Upper lobe of left lung (tissue), 6 donors: ENCODE results near the gene PRKCQ. TPM values are rescaled to one million over a fixed set of nuclear protein-coding genes. Genes with fewer than 3 reads are reported as not detected.

Experiments used
- ATAC-seq, 2 donors: fragments of 200-7000 bp; cut with Tn5 transposase; one replicate each; pipeline ENCODE4 v1.9.1; 2022; ENCODE audit warnings: mild to moderate bottlenecking in 2 of 2, moderate library complexity in 2 of 2; ENCODE audit not compliant: low FRiP score in 2 of 2
- DNase-seq, 2 donors: peaks; one replicate each; pipeline ENCODE4 v3.0.0-alpha.2; 2019 to 2020
- H3K27ac ChIP-seq, 4 donors: fragments of 200-600 bp; sonication (generic); one replicate each; pipeline ENCODE4 v1.5.1; 2016 to 2019
- H3K27me3 ChIP-seq, 4 donors: fragments of 200-600 bp; sonication (generic); one replicate each; pipeline ENCODE4 v1.5.1; 2017 to 2019
- H3K36me3 ChIP-seq, 4 donors: fragments of 200-600 bp; sonication (generic); one replicate each; pipeline ENCODE4 v1.5.1; 2016 to 2019
- H3K4me1 ChIP-seq, 4 donors: fragments of 200-600 bp; sonication (generic); one replicate each; pipeline ENCODE4 v1.5.1; 2018 to 2019
- H3K4me3 ChIP-seq, 4 donors: fragments of 200-600 bp; sonication (generic); one replicate each; pipeline ENCODE4 v1.5.1; 2017 to 2019; ENCODE audit warnings: mild to moderate bottlenecking in 2 of 4, moderate library complexity in 1 of 4
- H3K9me3 ChIP-seq, 4 donors: fragments of 200-600 bp; sonication (generic); one replicate each; pipeline ENCODE4 v1.5.1; 2018 to 2019
- EP300 ChIP-seq, 4 donors: sonication (generic); formaldehyde crosslinking; IDR thresholded peaks; one replicate each; pipeline ENCODE4 v1.5.1; 2017; ENCODE audit warnings: antibody characterized with exemption in 4 of 4, control low read depth in 2 of 4
- POLR2A ChIP-seq, 4 donors: fragments of 450-650 bp; IDR thresholded peaks; one replicate each; pipeline ENCODE4 v1.5.1; 2016 to 2017; ENCODE audit warnings: antibody characterized with exemption in 4 of 4, mild to moderate bottlenecking in 2 of 4
- POLR2AphosphoS5 ChIP-seq, 2 donors: sonication (generic); formaldehyde crosslinking; IDR thresholded peaks; one replicate each; pipeline ENCODE4 v1.5.1; 2017; ENCODE audit warnings: antibody characterized with exemption in 2 of 2
- WGBS, 2 donors: methylation state at CpG; one replicate each; pipeline ENCODE4 v1.1.5; 2017 to 2018; 5-methylcytosine and 5-hydroxymethylcytosine counted together
- total RNA-seq, 6 donors: library from RNA; depleted of rRNA in 4 of 6; stranded (reverse); fragments of >200 nt in 4 of 6; gene quantifications; one replicate each; pipeline versions ENCODE4 v1.1.0 to v1.2.1, GENCODE V29; 2016 to 2021
- TF ChIP-seq, protein P1 (sequence below), 6 experiments: fragments of 450-650 bp in 4 of 6; fragments of 200-600 bp in 2 of 6; sonication (generic) in 2 of 6; IDR thresholded peaks; one replicate each; pipeline ENCODE4 v1.5.1; 2016 to 2019; ENCODE audit warnings: antibody characterized with exemption in 6 of 6
- donor health status: DM: no; HTN: no; CAD: no; lungs with moderate emphysema.
- donor health status: DM: no; HTN: yes; CAD: no; lungs with severe emphysema.

Gene PRKCQ
- total RNA-seq, 6 donors from 2014 or later = 6.5 to 16.8 (median 11.2) TPM

DNA sequence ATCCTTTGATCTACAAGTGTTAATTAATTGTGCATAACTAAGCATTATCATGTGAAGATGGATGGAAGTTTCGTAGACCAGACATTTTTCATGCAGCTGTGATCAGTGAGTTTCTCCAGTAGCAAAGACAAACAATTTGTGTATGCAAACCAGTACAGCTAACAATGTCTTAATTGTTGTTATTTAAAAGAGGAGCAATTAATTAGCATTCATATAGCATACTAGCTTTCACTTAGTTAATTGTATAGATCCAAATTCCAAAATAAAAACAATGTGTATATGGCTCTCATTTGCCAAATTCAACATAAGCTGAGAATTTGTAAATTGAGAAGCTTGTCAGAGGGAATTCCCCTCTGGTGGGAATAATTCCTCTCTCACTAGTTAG is 22.6 kb upstream of the PRKCQ start:
- 62% methylated on average over 1 of the region's 1 CpG for WGBS, 2 donors
- no peak for ATAC-seq
- TF ChIP-seq POLR2A (IDR thresholded peaks at IDR 0.05) = no peak
- no peak for TF ChIP-seq POLR2AphosphoS5 (IDR thresholded peaks at IDR 0.05)
- TF ChIP-seq EP300 (IDR thresholded peaks at IDR 0.05) = no peak
- TF ChIP-seq, protein P1, sequence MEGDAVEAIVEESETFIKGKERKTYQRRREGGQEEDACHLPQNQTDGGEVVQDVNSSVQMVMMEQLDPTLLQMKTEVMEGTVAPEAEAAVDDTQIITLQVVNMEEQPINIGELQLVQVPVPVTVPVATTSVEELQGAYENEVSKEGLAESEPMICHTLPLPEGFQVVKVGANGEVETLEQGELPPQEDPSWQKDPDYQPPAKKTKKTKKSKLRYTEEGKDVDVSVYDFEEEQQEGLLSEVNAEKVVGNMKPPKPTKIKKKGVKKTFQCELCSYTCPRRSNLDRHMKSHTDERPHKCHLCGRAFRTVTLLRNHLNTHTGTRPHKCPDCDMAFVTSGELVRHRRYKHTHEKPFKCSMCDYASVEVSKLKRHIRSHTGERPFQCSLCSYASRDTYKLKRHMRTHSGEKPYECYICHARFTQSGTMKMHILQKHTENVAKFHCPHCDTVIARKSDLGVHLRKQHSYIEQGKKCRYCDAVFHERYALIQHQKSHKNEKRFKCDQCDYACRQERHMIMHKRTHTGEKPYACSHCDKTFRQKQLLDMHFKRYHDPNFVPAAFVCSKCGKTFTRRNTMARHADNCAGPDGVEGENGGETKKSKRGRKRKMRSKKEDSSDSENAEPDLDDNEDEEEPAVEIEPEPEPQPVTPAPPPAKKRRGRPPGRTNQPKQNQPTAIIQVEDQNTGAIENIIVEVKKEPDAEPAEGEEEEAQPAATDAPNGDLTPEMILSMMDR (IDR thresholded peaks at IDR 0.05) = no peak
- no peak overlapping the region for H3K27ac ChIP-seq
- DNase-seq = no peak
- peaks cover 0 to 8% (median 2%) of the 10 kb centered on the region in 4 donors for H3K4me1 ChIP-seq
- H3K36me3 ChIP-seq = no peaks in the 10 kb centered on the region
- H3K9me3 ChIP-seq = no peaks in the 10 kb centered on the region
- H3K4me3 ChIP-seq = no peak overlapping the region
- H3K27me3 ChIP-seq = no peaks in the 10 kb centered on the region

DNA sequence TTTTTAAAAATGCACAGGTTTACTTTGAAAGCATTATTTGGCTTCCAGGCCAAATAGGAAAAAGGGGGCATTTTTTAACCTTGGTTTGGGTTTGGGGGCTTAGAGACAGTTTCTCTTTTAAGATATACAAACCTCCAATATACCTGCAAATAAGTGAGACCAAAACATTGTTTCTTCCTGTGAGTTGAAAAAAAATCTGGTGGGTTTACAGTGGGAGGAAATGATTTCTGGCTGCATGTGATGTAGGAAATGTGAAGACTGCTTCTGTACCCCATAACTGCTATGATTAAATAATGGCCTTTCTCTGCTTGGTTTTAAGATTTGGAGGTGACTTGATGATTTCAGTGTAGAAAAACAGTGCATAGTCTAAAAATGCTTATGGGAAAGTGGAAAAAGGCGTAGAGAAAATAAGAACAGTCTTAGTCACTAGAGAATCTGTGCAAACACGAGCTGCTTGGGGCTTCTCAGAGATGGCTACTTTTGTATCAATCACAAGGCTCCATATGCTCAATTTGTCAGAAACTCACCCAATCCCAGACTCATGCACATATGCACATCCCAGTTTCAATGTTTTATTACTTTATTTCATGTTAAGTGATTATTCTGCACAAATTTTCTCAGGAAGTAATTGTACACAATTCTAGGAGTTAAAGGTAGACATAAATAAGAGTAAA is 22.1 kb upstream of the PRKCQ start:
- Histone ChIP-seq H3K27me3 (no peaks in the 10 kb centered on the region), H3K27ac (no peak overlapping the region), H3K4me1 (peaks cover 0 to 8% (median 2%) of the 10 kb centered on the region in 4 donors), H3K36me3 (no peaks in the 10 kb centered on the region), H3K9me3 (no peaks in the 10 kb centered on the region), H3K4me3 (no peak overlapping the region)
- ATAC-seq (no peak), DNase-seq (no peak)
- 81 to 84% methylated on average over 2 of the region's 2 CpGs for WGBS, 2 donors
- TF ChIP-seq EP300 (IDR thresholded peaks at IDR 0.05) (no peak), POLR2AphosphoS5 (IDR thresholded peaks at IDR 0.05) (no peak), POLR2A (IDR thresholded peaks at IDR 0.05) (no peak)
- TF ChIP-seq, protein P1 (IDR thresholded peaks at IDR 0.05) = no peak

DNA sequence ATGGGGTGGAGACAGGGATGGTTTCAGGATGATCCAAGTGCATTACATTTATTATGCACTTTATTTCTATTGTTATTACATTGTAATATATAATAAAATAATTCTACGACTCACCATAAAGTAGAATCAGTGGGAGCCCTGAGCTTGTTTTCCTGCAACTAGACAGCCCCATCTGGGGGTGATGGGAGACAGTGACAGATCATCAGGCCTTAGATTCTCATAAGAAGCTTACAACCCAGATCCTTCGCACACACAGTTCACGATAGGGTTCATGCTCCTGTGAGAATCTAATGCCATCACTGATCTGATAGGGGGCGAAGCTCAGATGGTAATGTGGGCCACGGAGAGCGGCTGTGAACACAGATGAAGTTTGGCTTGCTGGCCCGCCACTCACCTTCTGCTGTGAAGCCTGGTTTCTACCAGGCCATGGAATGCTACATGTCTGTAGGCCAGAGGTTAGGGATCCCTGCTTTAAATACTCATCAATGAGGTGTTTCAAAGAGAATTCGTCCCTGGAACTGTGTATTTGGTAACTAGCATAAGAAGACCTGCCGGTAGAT is 21.2 kb upstream of the PRKCQ start:
- H3K4me1 ChIP-seq = peaks cover 0 to 8% (median 2%) of the 10 kb centered on the region in 4 donors
- H3K36me3 ChIP-seq = no peaks in the 10 kb centered on the region
- H3K27me3 ChIP-seq = no peaks in the 10 kb centered on the region
- TF ChIP-seq POLR2A (IDR thresholded peaks at IDR 0.05) (no peak), EP300 (IDR thresholded peaks at IDR 0.05) (no peak), POLR2AphosphoS5 (IDR thresholded peaks at IDR 0.05) (no peak)
- TF ChIP-seq, protein P1 (IDR thresholded peaks at IDR 0.05) = no peak
- 86% methylated on average over 9 of the region's 9 CpGs for WGBS, 2 donors
- DNase-seq (no peak), ATAC-seq (no peak)
- H3K9me3 ChIP-seq = no peaks in the 10 kb centered on the region
- H3K4me3 ChIP-seq = no peak overlapping the region
- H3K27ac ChIP-seq = no peak overlapping the region

DNA sequence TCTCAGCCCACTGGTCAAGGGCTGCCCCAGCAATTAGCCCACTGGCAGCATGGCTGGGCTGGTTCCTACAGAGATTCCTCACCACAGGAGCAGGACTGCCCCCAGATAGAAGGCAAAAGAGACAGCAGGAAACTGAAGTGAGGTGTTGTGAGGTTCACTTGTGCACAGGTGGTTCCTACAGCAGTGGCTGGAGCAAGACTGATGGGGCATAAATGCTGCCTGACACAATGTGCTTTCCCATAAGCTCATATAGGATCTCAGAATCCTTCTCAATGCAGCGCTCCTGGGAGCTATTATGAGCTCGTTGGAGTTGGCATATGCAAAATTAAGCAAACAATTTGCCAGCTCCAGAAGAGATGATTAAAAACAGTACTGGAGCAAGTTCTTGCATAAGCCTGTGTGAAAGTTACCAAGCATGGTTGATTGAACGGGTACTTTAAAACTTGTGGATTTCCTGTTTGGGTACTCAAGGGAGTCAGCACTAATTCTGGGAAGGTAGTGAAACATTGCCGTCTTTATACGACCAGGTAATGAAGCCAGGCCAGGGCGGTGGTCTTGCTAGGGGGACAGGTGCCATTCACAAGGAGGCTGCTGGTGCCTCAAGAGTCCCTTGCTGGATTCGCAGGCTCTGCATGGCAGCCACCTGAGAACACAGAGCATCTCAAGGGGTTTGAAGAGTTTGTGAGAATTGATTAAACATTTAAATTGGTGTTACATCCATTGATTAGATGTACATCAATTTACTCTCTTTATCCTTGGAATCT is 20.3 kb upstream of the PRKCQ start:
- ATAC-seq (no peak), DNase-seq (no peak)
- WGBS, 2 donors = 53 to 56% methylated on average over 7 of the region's 7 CpGs
- Histone ChIP-seq H3K4me1 (peaks cover 0 to 8% (median 2%) of the 10 kb centered on the region in 4 donors), H3K36me3 (no peaks in the 10 kb centered on the region), H3K27ac (no peak overlapping the region), H3K4me3 (no peak overlapping the region), H3K27me3 (no peaks in the 10 kb centered on the region), H3K9me3 (no peaks in the 10 kb centered on the region)
- TF ChIP-seq POLR2A (IDR thresholded peaks at IDR 0.05) (no peak), POLR2AphosphoS5 (IDR thresholded peaks at IDR 0.05) (no peak), EP300 (IDR thresholded peaks at IDR 0.05) (no peak)
- TF ChIP-seq, protein P1 (IDR thresholded peaks at IDR 0.05) = no peak
